ENCODE results near the gene SDK1.

- TF ChIP-seq BACH1 (IDR thresholded peaks at IDR 0.05; ENCODE audit: low read length) (no peak), EZH2 (IDR thresholded peaks at IDR 0.05; ENCODE audit: low read depth, low read length, severe bottlenecking) (no peak), POLR2A (IDR thresholded peaks at IDR 0.05; ENCODE audit: control extremely low read depth in 1 of 2, low read depth in 2 of 2, low read length in 2 of 2) (no peak)
These were observed 908.9 kb downstream of the SDK1 start for GRCh38 chr7:4209966-4210365.
